Astrocyte (in vitro differentiated cells and primary cell): ENCODE data around the gene ARHGDIA. TPM values are rescaled to one million over a fixed set of nuclear protein-coding genes. Genes with fewer than 3 reads are reported as not detected.

Experiments
- DNase-seq: peaks from one replicate; pipeline ENCODE4 v3.0.0-alpha.2; 2010; ENCODE audit warnings: low read depth
- FAIRE-seq: peaks from 2 replicates; lab custom pipeline; 2011; peaks lifted over from hg19 to GRCh38; lab: Jason Lieb, UNC
- H2AFZ ChIP-seq: 2 replicates; pipeline ENCODE4 v1.6.0; 2012; ENCODE audit warnings: low read depth, low read length, inconsistent platforms
- H3K27ac ChIP-seq: 2 replicates; pipeline ENCODE4 v1.5.1; 2011; ENCODE audit warnings: low read depth, low read length, inconsistent platforms
- H3K27me3 ChIP-seq: 2 replicates; pipeline ENCODE4 v1.6.0; 2011; ENCODE audit warnings: low read length, inconsistent platforms; ENCODE audit not compliant: insufficient read depth
- H3K36me3 ChIP-seq: 2 replicates; pipeline ENCODE4 v1.5.1; 2011; ENCODE audit warnings: low read length, inconsistent platforms; ENCODE audit not compliant: insufficient read depth
- H3K4me1 ChIP-seq: 2 replicates; pipeline ENCODE4 v1.5.1; 2011; ENCODE audit warnings: low read length, inconsistent platforms; ENCODE audit not compliant: insufficient read depth
- H3K4me2 ChIP-seq: 2 replicates; pipeline ENCODE4 v1.6.0; 2012; ENCODE audit warnings: low read length, inconsistent platforms
- H3K4me3 ChIP-seq: 2 replicates; pipeline ENCODE4 v1.5.1; 2011; ENCODE audit warnings: low read depth, mild to moderate bottlenecking, low read length, inconsistent platforms; ENCODE audit not compliant: insufficient read depth
- H3K79me2 ChIP-seq: 2 replicates; pipeline ENCODE4 v1.6.0; 2012; ENCODE audit warnings: mild to moderate bottlenecking, low read length, inconsistent platforms; ENCODE audit not compliant: insufficient read depth
- H3K9ac ChIP-seq: 2 replicates; pipeline ENCODE4 v1.6.0; 2012; ENCODE audit warnings: mild to moderate bottlenecking, low read length, inconsistent platforms
- H3K9me3 ChIP-seq: 2 replicates; pipeline ENCODE4 v1.5.1; 2012; ENCODE audit warnings: low read depth, mild to moderate bottlenecking, low read length, inconsistent platforms; ENCODE audit not compliant: insufficient read depth
- H4K20me1 ChIP-seq: 2 replicates; pipeline ENCODE4 v1.6.0; 2012; ENCODE audit warnings: low read length, inconsistent platforms; ENCODE audit not compliant: insufficient read depth
- H3K27ac Mint-ChIP-seq: one replicate; pipeline ENCODE4 v1.8.0; 2021; ENCODE audit warnings: mild to moderate bottlenecking, mixed read lengths; ENCODE audit not compliant: unreplicated experiment
- H3K27me3 Mint-ChIP-seq: one replicate; pipeline ENCODE4 v1.8.0; 2021; ENCODE audit warnings: low read depth, mixed read lengths; ENCODE audit not compliant: unreplicated experiment
- H3K36me3 Mint-ChIP-seq: one replicate; pipeline ENCODE4 v1.8.0; 2021; ENCODE audit warnings: low read depth, mixed read lengths; ENCODE audit not compliant: unreplicated experiment
- H3K4me1 Mint-ChIP-seq: one replicate; pipeline ENCODE4 v1.8.0; 2021; ENCODE audit warnings: low read depth, mixed read lengths; ENCODE audit not compliant: unreplicated experiment
- H3K4me3 Mint-ChIP-seq: one replicate; pipeline ENCODE4 v1.8.0; 2021; ENCODE audit warnings: mild to moderate bottlenecking, moderate library complexity, mixed read lengths; ENCODE audit not compliant: unreplicated experiment
- H3K9me3 Mint-ChIP-seq: one replicate; pipeline ENCODE4 v1.8.0; 2021; ENCODE audit warnings: mild to moderate bottlenecking, mixed read lengths; ENCODE audit not compliant: unreplicated experiment
- CTCF ChIP-seq: IDR thresholded peaks from 2 replicates; pipeline ENCODE4 v1.5.1; 2011; ENCODE audit warnings: low read depth, mild to moderate bottlenecking, inconsistent platforms, low read length, moderate library complexity; ENCODE audit not compliant: insufficient read depth
- EZH2 ChIP-seq: IDR thresholded peaks from 2 replicates; pipeline ENCODE4 v1.6.1; 2012; ENCODE audit warnings: mild to moderate bottlenecking, low read length, inconsistent platforms; ENCODE audit not compliant: insufficient read depth
- total RNA-seq: library from RNA; stranded (reverse); gene quantifications from 2 replicates; pipeline ENCODE4 v1.2.1, GENCODE V29; 2021

The ARHGDIA gene
- total RNA-seq, 1 donor from 2014 or later: 352 TPM

- Histone ChIP-seq H3K27me3 (no peaks in the 10 kb centered on the region), H3K9ac (peak overlapping the region; percentile 18), H3K4me2 (no peak overlapping the region), H3K4me1 (peaks cover 36% of the 10 kb centered on the region), H3K36me3 (peaks cover 5% of the 10 kb centered on the region), H3K79me2 (peaks cover 80% of the 10 kb centered on the region), H2AFZ (no peak overlapping the region), H3K9me3 (no peaks in the 10 kb centered on the region), H3K27ac (no peak overlapping the region), H4K20me1 (peaks cover 71% of the 10 kb centered on the region), H3K4me3 (no peak overlapping the region)
- Mint-ChIP-seq H3K4me3 (no peak overlapping the region), H3K9me3 (no peaks in the 10 kb centered on the region), H3K36me3 (peaks cover 10% of the 10 kb centered on the region), H3K4me1 (peaks cover 30% of the 10 kb centered on the region), H3K27ac (peak overlapping the region; percentile 34), H3K27me3 (no peaks in the 10 kb centered on the region)
- TF ChIP-seq EZH2 (no peak), CTCF (no peak)
- DNase-seq (no peak), FAIRE-seq (no peak)
Measured at GRCh38 chr17:81865733-81866439, 5.3 kb downstream of the ARHGDIA start.

- peaks cover 70% of the 10 kb centered on the region for H4K20me1 ChIP-seq
- H3K9me3 ChIP-seq: no peaks in the 10 kb centered on the region
- TF ChIP-seq EZH2 (no peak), CTCF (no peak)
- H3K27me3 ChIP-seq: no peaks in the 10 kb centered on the region
- H3K27ac ChIP-seq: no peak overlapping the region
- Mint-ChIP-seq H3K27me3 (no peaks in the 10 kb centered on the region), H3K36me3 (peaks cover 10% of the 10 kb centered on the region), H3K4me3 (no peak overlapping the region), H3K27ac (peak overlapping the region; percentile 12), H3K4me1 (peaks cover 30% of the 10 kb centered on the region), H3K9me3 (no peaks in the 10 kb centered on the region)
- no peak for FAIRE-seq
- H3K36me3 ChIP-seq: peaks cover 5% of the 10 kb centered on the region
- no peak for DNase-seq
- H3K4me3 ChIP-seq: no peak overlapping the region
- peaks cover 36% of the 10 kb centered on the region for H3K4me1 ChIP-seq
- H2AFZ ChIP-seq: no peak overlapping the region
- H3K4me2 ChIP-seq: no peak overlapping the region
- peaks cover 75% of the 10 kb centered on the region for H3K79me2 ChIP-seq
- H3K9ac ChIP-seq: no peak overlapping the region
Measured at GRCh38 chr17:81865358-81865732, 5.8 kb downstream of the ARHGDIA start.
